GM19025 (cell line): ENCODE results near the gene ASPN.

Experiments used
- ATAC-seq: cut with Tn5 transposase; IDR thresholded peaks from one replicate; pipeline ENCODE4 v1.9.1; 2021; ENCODE audit warnings: mild to moderate bottlenecking, low read depth, moderate library complexity; ENCODE audit not compliant: unreplicated experiment

ASPN gene

GRCh38 chr9:92506184-92506857 is 24.0 kb upstream of the ASPN start:
- ATAC-seq = no peak

- ATAC-seq = no peak
Measured at GRCh38 chr9:92504881-92505280, 22.6 kb upstream of the ASPN start.

- ATAC-seq = no peak
Measured at GRCh38 chr9:92503156-92503555, 20.9 kb upstream of the ASPN start.

GRCh38 chr9:92501671-92502393 is 19.5 kb upstream of the ASPN start:
- no peak for ATAC-seq

- no peak for ATAC-seq
Measured at GRCh38 chr9:92500725-92501124, 18.4 kb upstream of the ASPN start.

GRCh38 chr9:92499701-92500100 is 17.4 kb upstream of the ASPN start:
- ATAC-seq = no peak

GRCh38 chr9:92496396-92497176 is 14.3 kb upstream of the ASPN start:
- no peak for ATAC-seq

- no peak for ATAC-seq
Measured at GRCh38 chr9:92494856-92495255, 12.6 kb upstream of the ASPN start.

- ATAC-seq = no peak
Measured at GRCh38 chr9:92493749-92494387, 11.6 kb upstream of the ASPN start.

GRCh38 chr9:92492781-92493401 is 10.6 kb upstream of the ASPN start:
- ATAC-seq = no peak

GRCh38 chr9:92488681-92489550 is 6.6 kb upstream of the ASPN start:
- ATAC-seq = no peak

- ATAC-seq = no peak
Measured at GRCh38 chr9:92486371-92486770, 4.1 kb upstream of the ASPN start.

- ATAC-seq = no peak
Measured at GRCh38 chr9:92484563-92484962, 2.3 kb upstream of the ASPN start.

- ATAC-seq = no peak
Measured at GRCh38 chr9:92483627-92484545, 1.6 kb upstream of the ASPN start.

- ATAC-seq = no peak
Measured at GRCh38 chr9:92482805-92483204, 499 bp upstream of the ASPN start.

- no peak for ATAC-seq
Measured at GRCh38 chr9:92480986-92481633, 1.2 kb downstream of the ASPN start.

- ATAC-seq = no peak
Measured at GRCh38 chr9:92480291-92480771, 2.0 kb downstream of the ASPN start.

- no peak for ATAC-seq
Measured at GRCh38 chr9:92479346-92479745, 3.0 kb downstream of the ASPN start.
